ENCODE data around the gene STMN1.
A peak's percentile ranks its signal among the peaks of the same experiment; 100 is the strongest.

STMN1 gene

DNA sequence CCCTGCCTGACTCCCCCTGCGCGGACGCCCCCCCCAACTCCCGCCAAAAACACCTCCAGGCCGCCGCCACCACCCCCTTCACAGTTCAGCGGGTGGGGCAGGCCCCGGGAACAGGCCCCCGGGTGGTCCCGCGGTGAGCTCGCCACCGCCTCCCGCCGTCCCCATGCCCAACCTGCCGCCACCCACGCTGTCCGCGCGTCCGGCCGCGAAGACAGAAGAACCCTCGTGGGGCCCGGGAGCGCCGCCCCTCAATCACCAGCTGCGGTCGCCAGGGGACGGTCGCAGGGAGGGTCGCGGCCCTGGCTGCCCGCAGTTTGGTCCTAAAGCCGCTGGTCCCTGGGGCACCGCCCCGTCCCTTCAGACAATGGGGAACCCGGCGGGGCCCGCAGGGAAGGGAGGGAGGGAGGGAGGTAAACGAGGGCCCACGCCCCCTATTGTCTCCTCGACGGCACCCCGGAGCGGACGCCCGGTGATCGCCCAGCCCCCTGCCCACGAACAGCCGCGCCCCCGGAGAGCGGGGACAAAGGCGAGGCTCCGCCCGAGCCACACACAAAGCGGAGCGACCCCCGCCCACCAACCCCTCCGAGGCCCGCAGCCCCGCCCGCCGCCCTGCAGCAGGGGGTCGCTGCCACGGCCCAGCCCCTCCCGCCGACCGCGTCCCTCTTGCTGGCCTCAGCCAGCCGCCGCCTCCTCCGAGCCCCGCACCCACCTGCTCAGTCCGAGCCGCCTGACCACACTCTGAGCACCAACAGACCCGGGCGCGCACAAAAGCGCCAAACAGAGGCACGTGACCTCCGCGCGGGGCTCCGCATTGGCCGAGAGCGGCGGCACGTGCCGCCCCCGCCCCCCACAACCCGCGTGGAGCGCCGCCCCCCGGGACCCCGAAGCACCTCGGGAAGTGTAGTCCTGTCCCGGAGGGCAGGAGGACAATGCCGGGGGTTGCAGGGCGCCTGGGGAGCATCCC is at the start of gene STMN1:
Gene STMN1 (minus strand): TSS at position 740 of the 964 bp plus-strand sequence. CDS start 1,743 bp downstream, outside the sequence.
- peak; percentile 90 for DNase-seq (ENCODE audit: low read depth)
- peak within 1 kb of the TSS; percentile 69 for H3K4me3 ChIP-seq (ENCODE audit: low read depth, low read length)
- TF ChIP-seq, protein P1, sequence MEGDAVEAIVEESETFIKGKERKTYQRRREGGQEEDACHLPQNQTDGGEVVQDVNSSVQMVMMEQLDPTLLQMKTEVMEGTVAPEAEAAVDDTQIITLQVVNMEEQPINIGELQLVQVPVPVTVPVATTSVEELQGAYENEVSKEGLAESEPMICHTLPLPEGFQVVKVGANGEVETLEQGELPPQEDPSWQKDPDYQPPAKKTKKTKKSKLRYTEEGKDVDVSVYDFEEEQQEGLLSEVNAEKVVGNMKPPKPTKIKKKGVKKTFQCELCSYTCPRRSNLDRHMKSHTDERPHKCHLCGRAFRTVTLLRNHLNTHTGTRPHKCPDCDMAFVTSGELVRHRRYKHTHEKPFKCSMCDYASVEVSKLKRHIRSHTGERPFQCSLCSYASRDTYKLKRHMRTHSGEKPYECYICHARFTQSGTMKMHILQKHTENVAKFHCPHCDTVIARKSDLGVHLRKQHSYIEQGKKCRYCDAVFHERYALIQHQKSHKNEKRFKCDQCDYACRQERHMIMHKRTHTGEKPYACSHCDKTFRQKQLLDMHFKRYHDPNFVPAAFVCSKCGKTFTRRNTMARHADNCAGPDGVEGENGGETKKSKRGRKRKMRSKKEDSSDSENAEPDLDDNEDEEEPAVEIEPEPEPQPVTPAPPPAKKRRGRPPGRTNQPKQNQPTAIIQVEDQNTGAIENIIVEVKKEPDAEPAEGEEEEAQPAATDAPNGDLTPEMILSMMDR (conservative IDR thresholded peaks at IDR 0.05; ENCODE audit: low read depth, low read length), result no peak

DNA sequence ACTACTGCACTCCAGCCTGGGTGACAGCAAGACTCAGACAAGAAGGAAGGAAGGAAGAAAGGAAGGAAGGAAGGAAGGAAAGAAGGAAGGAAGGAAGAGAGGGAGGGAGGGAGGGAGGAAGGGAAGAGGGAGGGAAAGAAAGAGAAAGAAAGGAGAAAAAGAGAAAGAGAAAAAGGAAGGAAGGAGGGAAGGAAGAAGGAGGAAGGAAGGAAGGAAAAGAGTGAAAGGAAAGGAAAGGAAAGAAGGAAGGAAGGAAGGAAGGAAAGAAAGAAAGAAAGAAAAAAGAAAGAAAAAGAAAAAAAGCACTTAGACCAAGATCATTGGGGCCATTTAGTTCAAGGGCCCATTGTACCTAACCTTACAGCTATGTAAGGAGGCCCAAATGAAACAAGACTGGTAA is 49.3 kb upstream of the STMN1 start:
- DNase-seq (ENCODE audit: low read depth), result no peak
- TF ChIP-seq, protein P1 (conservative IDR thresholded peaks at IDR 0.05; ENCODE audit: low read depth, low read length), result no peak
- H3K4me3 ChIP-seq (ENCODE audit: low read depth, low read length), result no peak overlapping the region

DNA sequence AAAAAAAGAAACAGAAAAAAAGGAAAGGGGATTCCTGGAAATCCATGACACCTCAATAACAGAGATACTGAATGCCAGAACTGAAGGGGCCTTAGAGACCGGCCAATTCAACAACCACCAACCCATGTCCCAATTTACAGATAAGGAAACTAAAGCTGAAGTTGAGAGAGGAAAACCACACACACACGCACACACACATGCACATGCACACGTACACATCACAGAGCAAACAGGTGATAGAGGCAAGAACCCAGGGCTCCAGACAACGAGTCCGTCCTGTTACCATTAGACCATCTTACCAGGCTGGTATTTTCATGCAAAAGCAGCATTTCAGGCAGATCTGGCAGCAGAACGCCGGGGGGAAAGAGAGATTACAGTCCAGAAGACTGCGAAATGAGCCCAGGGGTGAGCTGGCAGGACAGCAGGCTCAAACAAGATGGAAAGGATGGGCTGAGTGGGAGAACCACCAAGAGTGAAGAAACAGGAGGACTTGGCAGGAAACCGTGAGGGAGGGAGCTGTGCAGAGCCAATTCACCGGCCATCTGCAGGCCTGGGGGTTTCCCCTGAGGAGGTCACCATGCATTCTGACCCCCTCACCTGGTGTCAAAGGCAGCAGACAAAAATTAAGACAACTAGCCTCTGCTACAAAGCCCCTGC is 48.2 kb upstream of the STMN1 start:
- TF ChIP-seq, protein P1 (conservative IDR thresholded peaks at IDR 0.05; ENCODE audit: low read depth, low read length), result no peak
- no peak overlapping the region for H3K4me3 ChIP-seq (ENCODE audit: low read depth, low read length)
- DNase-seq (ENCODE audit: low read depth), result no peak

DNA sequence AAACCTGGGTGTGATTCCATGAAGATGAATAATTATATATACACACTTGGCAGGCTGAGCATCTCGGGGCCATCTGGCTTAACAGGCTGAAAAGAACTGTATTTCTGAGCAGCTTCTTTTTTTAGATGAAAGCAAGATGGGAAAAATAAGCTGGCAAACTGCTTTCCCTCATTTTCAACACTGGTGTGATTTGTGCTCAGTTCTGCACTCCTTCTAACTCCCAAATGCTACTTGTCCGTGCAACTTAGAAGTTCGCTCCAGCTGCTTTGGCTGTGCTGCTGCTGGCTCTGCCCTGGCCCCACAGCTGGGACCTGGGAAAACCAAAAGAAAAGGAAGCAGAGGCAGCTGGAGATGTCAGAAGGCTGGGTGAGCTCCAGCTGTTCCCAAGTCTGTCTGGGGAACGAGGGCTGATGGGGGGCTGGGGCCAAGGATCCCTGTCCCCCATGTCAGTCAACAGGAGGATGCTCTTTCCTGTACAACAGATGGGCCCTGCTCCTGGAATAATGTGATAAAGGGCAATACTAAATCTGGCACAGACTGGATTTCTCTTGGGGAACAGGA is 46.7 kb upstream of the STMN1 start:
- no peak overlapping the region for H3K4me3 ChIP-seq (ENCODE audit: low read depth, low read length)
- DNase-seq (ENCODE audit: low read depth), result peak; percentile 16
- TF ChIP-seq, protein P1 (conservative IDR thresholded peaks at IDR 0.05; ENCODE audit: low read depth, low read length), result no peak

DNA sequence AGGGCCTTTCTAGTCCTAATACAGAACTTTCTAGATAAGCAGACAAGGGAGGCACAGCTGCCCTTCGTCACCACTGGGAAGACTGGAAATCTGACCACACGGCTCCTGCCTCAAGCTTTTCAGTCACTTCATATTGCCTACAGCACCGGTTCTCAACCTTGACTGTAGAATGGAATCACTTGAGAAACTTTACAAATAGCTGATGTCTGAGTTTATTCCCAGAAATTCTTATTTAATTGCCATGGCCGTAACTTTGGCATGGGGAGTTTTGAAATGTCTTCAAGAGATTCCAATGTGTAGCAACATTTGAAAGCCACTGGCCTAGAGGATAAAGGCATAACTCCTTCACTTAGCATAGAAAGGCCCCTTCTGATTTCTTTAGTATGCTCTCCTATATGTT is 42.4 kb upstream of the STMN1 start:
- TF ChIP-seq, protein P1 (conservative IDR thresholded peaks at IDR 0.05; ENCODE audit: low read depth, low read length), result no peak
- DNase-seq (ENCODE audit: low read depth), result no peak
- no peak overlapping the region for H3K4me3 ChIP-seq (ENCODE audit: low read depth, low read length)

DNA sequence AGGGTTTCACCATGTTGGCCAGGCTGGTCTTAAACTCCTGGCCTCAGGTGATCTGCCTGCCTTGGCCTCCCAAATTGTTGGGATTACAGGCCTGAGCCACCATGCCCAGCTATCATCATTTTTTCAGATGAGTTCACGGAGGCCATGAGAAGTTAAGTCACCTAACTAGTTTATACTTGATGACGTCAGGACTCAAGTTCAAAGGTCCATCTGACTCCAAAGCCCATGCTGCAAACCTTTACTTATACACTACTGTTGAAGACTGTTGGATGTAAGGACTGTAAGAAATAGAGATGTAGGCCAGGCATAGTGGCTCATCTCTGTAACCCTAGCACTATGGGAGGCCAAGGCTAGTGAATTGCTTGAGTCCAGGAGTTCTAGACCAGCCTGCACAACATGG is 40.8 kb upstream of the STMN1 start:
- TF ChIP-seq, protein P1 (conservative IDR thresholded peaks at IDR 0.05; ENCODE audit: low read depth, low read length), result no peak
- no peak overlapping the region for H3K4me3 ChIP-seq (ENCODE audit: low read depth, low read length)
- DNase-seq (ENCODE audit: low read depth), result no peak

Data from choroid plexus epithelial cell (primary cell).